Activated CD8-positive, alpha-beta T cell treated with anti-CD3 and anti-CD28 coated beads, Interleukin-2, amount 10 ng/mL, durations not matched to agents 7 days and 5 days (primary cell): ENCODE data around the gene GABARAP. TPM values are rescaled to one million over a fixed set of nuclear protein-coding genes. Genes with fewer than 3 reads are reported as not detected.

ENCODE experiments used
- ATAC-seq: fragments of 150-1000 bp; cut with Tn5 transposase; one replicate; pipeline ENCODE4 v1.10.0; 2021; ENCODE audit warnings: moderate library complexity
- CTCF ChIA-PET: fragments of 350-600 bp; sonication (Branson Sonifier 250); formaldehyde crosslinking; loops from one replicate; lab custom pipeline; 2021; ENCODE audit warnings: antibody characterized with exemption; lab: Charles Lee
- POLR2A ChIA-PET: fragments of 350-600 bp; sonication (Branson Sonifier 250); formaldehyde crosslinking; loops from one replicate; lab custom pipeline; 2021; ENCODE audit warnings: antibody characterized with exemption; lab: Charles Lee
- DNase-seq: peaks from one replicate; pipeline ENCODE4 v3.0.0-alpha.2; 2020
- H3K27ac Mint-ChIP-seq: one replicate; pipeline ENCODE4 v1.8.0; 2021; ENCODE audit warnings: mild to moderate bottlenecking, mixed read lengths
- H3K27me3 Mint-ChIP-seq: one replicate; pipeline ENCODE4 v1.8.0; 2021; ENCODE audit warnings: low read depth, mixed read lengths
- H3K36me3 Mint-ChIP-seq: one replicate; pipeline ENCODE4 v1.8.0; 2021; ENCODE audit warnings: low read depth, mixed read lengths
- H3K4me1 Mint-ChIP-seq: one replicate; pipeline ENCODE4 v1.8.0; 2021; ENCODE audit warnings: low read depth, mixed read lengths
- H3K4me3 Mint-ChIP-seq: one replicate; pipeline ENCODE4 v1.8.0; 2021; ENCODE audit warnings: mild to moderate bottlenecking, mixed read lengths
- H3K9me3 Mint-ChIP-seq: one replicate; pipeline ENCODE4 v1.8.0; 2022; ENCODE audit warnings: mixed read lengths; ENCODE audit not compliant: insufficient read depth
- total RNA-seq, 2 experiments: library from RNA; stranded (reverse); gene quantifications; one replicate each; pipeline ENCODE4 v1.2.3, GENCODE V29; 2021

The GABARAP gene
- total RNA-seq, 2 experiments from 2014 or later = 203 to 227 TPM

GRCh38 chr17:7220593-7221277 is 21.5 kb downstream of the GABARAP start:
- Mint-ChIP-seq H3K4me1 (peaks cover 50% of the 10 kb centered on the region), H3K27me3 (no peaks in the 10 kb centered on the region), H3K27ac (peak overlapping the region; percentile 95), H3K36me3 (peaks cover 35% of the 10 kb centered on the region), H3K4me3 (peak overlapping the region; percentile 96), H3K9me3 (no peaks in the 10 kb centered on the region)
- DNase-seq = peak; percentile 74
- peak; percentile 56 for ATAC-seq
- POLR2A ChIA-PET = interaction anchor here (0.8 to 5.4 kb wide), 10 partner anchors 9 to 175 kb away, joined by 3 to 35 read pairs (median 5); partner anchors contain the start of genes CTDNEP1, DVL2, ELP5 and GABARAP
- CTCF ChIA-PET = interaction anchor here (0.8 to 4.5 kb wide), 18 partner anchors 9 to 467 kb away, joined by 3 to 37 read pairs (median 4); partner anchors contain the start of genes DVL2, PHF23 and TP53

GRCh38 chr17:7219812-7220592 is 22.2 kb downstream of the GABARAP start, which contains the start of the genes ACADVL and DLG4:
TSS of gene ACADVL (plus strand) at chr17:7219938. CDS start at chr17:7219985, 47 bp downstream.
TSS of gene DLG4 (minus strand) at chr17:7219836.
- Mint-ChIP-seq H3K4me3 (peak within 1 kb of the TSS; percentile 96), H3K27me3 (no peaks in the 10 kb centered on the region), H3K27ac (peak within 1 kb of the TSS; percentile 95), H3K36me3 (peaks cover 35% of the 10 kb centered on the region), H3K9me3 (no peaks in the 10 kb centered on the region), H3K4me1 (peaks cover 56% of the 10 kb centered on the region)
- CTCF ChIA-PET = interaction anchor here (0.8 to 4.5 kb wide), 18 partner anchors 9 to 467 kb away, joined by 3 to 37 read pairs (median 4); partner anchors contain the start of genes DVL2, PHF23 and TP53
- peak; percentile 75 for ATAC-seq
- DNase-seq = peak; percentile 85
- POLR2A ChIA-PET = interaction anchor here (0.6 to 5.4 kb wide), 12 partner anchors 10 to 174 kb away, joined by 3 to 35 read pairs (median 5); partner anchors contain the start of genes CTDNEP1, DVL2, ELP5 and GABARAP

GRCh38 chr17:7219229-7219811 is 22.9 kb downstream of the GABARAP start:
- H3K36me3 Mint-ChIP-seq = peaks cover 32% of the 10 kb centered on the region
- no peaks in the 10 kb centered on the region for H3K9me3 Mint-ChIP-seq
- H3K4me1 Mint-ChIP-seq = peaks cover 63% of the 10 kb centered on the region
- CTCF ChIA-PET = interaction anchor here (1.2 to 4.5 kb wide), 6 partner anchors 15 to 173 kb away, joined by 3 to 37 read pairs (median 6); partner anchors contain the start of gene DVL2
- H3K4me3 Mint-ChIP-seq = peak overlapping the region; percentile 96
- no peaks in the 10 kb centered on the region for H3K27me3 Mint-ChIP-seq
- peak overlapping the region; percentile 95 for H3K27ac Mint-ChIP-seq
- POLR2A ChIA-PET = interaction anchor here (0.6 to 5.4 kb wide), 9 partner anchors 10 to 42 kb away, joined by 3 to 35 read pairs (median 3); partner anchors contain the start of genes CTDNEP1, ELP5, GABARAP and PHF23
- ATAC-seq (no peak), DNase-seq (no peak)

GRCh38 chr17:7218758-7219157 is 23.5 kb downstream of the GABARAP start:
- Mint-ChIP-seq H3K4me1 (peaks cover 69% of the 10 kb centered on the region), H3K36me3 (peaks cover 26% of the 10 kb centered on the region)

GRCh38 chr17:7218166-7218565 is 24.1 kb downstream of the GABARAP start:
- ChIA-PET CTCF (interaction anchor here (0.7 to 1.3 kb wide), 2 partner anchors 78 to 172 kb away, joined by 3 to 4 read pairs; no protein-coding TSS in a partner anchor), POLR2A (interaction anchor here (0.9 to 1.7 kb wide), 3 partner anchors 17 to 24 kb away, joined by 3 to 7 read pairs (median 3); partner anchors contain the start of genes GABARAP and PHF23)
- peaks cover 21% of the 10 kb centered on the region for H3K36me3 Mint-ChIP-seq
- no peaks in the 10 kb centered on the region for H3K27me3 Mint-ChIP-seq
- DNase-seq = no peak
- H3K4me3 Mint-ChIP-seq = peak overlapping the region; percentile 68
- H3K27ac Mint-ChIP-seq = peak overlapping the region; percentile 66
- ATAC-seq = no peak
- H3K9me3 Mint-ChIP-seq = no peaks in the 10 kb centered on the region
- peaks cover 74% of the 10 kb centered on the region for H3K4me1 Mint-ChIP-seq

More at GRCh38 chr17:7218758-7219157, 23.5 kb downstream of the GABARAP start:
- ChIA-PET CTCF (interaction anchor here (0.7 to 4.2 kb wide), 3 partner anchors 15 to 78 kb away, joined by 3 to 36 read pairs (median 4); partner anchors contain the start of gene DVL2), POLR2A (interaction anchor here (0.8 to 1.7 kb wide), 5 partner anchors 14 to 25 kb away, joined by 3 to 7 read pairs (median 3); partner anchors contain the start of genes GABARAP and PHF23)
- Mint-ChIP-seq H3K4me3 (peak overlapping the region; percentile 96), H3K9me3 (no peaks in the 10 kb centered on the region), H3K27me3 (no peaks in the 10 kb centered on the region), H3K27ac (peak overlapping the region; percentile 73)
- DNase-seq (no peak), ATAC-seq (no peak)

GRCh38 chr17:7217113-7217987 is 24.9 kb downstream of the GABARAP start:
- ChIA-PET POLR2A (interaction anchor here (1.7 kb wide), 1 partner anchor 21 kb away, joined by 7 read pairs; the partner anchor contains the start of gene PHF23), CTCF (interaction anchor here (1.3 kb wide), 1 partner anchor 171 kb away, joined by 3 read pairs; no protein-coding TSS in a partner anchor)
- peaks cover 75% of the 10 kb centered on the region for H3K4me1 Mint-ChIP-seq
- H3K27ac Mint-ChIP-seq = peak overlapping the region; percentile 66
- ATAC-seq = no peak
- H3K36me3 Mint-ChIP-seq = peaks cover 19% of the 10 kb centered on the region
- DNase-seq = no peak
- H3K27me3 Mint-ChIP-seq = no peaks in the 10 kb centered on the region
- H3K4me3 Mint-ChIP-seq = peak overlapping the region; percentile 68
- H3K9me3 Mint-ChIP-seq = no peaks in the 10 kb centered on the region

- H3K27me3 Mint-ChIP-seq = peaks cover 3% of the 10 kb centered on the region
- ATAC-seq (no peak), DNase-seq (no peak)
- ChIA-PET CTCF (no interaction called here), POLR2A (no interaction called here)
- peak overlapping the region; percentile 54 for H3K4me3 Mint-ChIP-seq
- H3K9me3 Mint-ChIP-seq = no peaks in the 10 kb centered on the region
- H3K27ac Mint-ChIP-seq = no peak overlapping the region
- H3K36me3 Mint-ChIP-seq = peaks cover 13% of the 10 kb centered on the region
- peaks cover 74% of the 10 kb centered on the region for H3K4me1 Mint-ChIP-seq
Measured at GRCh38 chr17:7216242-7217112, 25.8 kb downstream of the GABARAP start.

- H3K27ac Mint-ChIP-seq = peak overlapping the region; percentile 25
- peak overlapping the region; percentile 35 for H3K4me3 Mint-ChIP-seq
- peaks cover 67% of the 10 kb centered on the region for H3K4me1 Mint-ChIP-seq
- H3K27me3 Mint-ChIP-seq = peaks cover 6% of the 10 kb centered on the region
- DNase-seq (no peak), ATAC-seq (no peak)
- H3K36me3 Mint-ChIP-seq = peaks cover 5% of the 10 kb centered on the region
- ChIA-PET POLR2A (no interaction called here), CTCF (interaction anchor here (2.0 kb wide), 1 partner anchor 170 kb away, joined by 9 read pairs; no protein-coding TSS in a partner anchor)
- no peaks in the 10 kb centered on the region for H3K9me3 Mint-ChIP-seq
Measured at GRCh38 chr17:7215652-7216180, 26.5 kb downstream of the GABARAP start.

- peaks cover 62% of the 10 kb centered on the region for H3K4me1 Mint-ChIP-seq
- CTCF ChIA-PET = interaction anchor here (1.3 to 2.0 kb wide), 4 partner anchors 23 to 169 kb away, joined by 4 to 9 read pairs (median 6); partner anchors contain the start of gene GABARAP
- peak overlapping the region; percentile 90 for H3K27ac Mint-ChIP-seq
- no peaks in the 10 kb centered on the region for H3K36me3 Mint-ChIP-seq
- POLR2A ChIA-PET = interaction anchor here (1.0 kb wide), 1 partner anchor 180 kb away, joined by 3 read pairs; no protein-coding TSS in a partner anchor
- H3K4me3 Mint-ChIP-seq = peak overlapping the region; percentile 85
- ATAC-seq (no peak), DNase-seq (no peak)
- no peaks in the 10 kb centered on the region for H3K9me3 Mint-ChIP-seq
- peaks cover 8% of the 10 kb centered on the region for H3K27me3 Mint-ChIP-seq
Measured at GRCh38 chr17:7215136-7215638, 27.1 kb downstream of the GABARAP start.
